ENCODE results near the gene KLF1. TPM values are rescaled to one million over a fixed set of nuclear protein-coding genes. Genes with fewer than 3 reads are reported as not detected.
"Not testable (repeated sequence)": the region's sequence is repeated elsewhere in the genome, so short reads cannot be mapped to it uniquely, and the experiment has no call there.

The KLF1 gene
- total RNA-seq, 2 donors from 2014 or later = 0.26 TPM; not detected in 1

DNA sequence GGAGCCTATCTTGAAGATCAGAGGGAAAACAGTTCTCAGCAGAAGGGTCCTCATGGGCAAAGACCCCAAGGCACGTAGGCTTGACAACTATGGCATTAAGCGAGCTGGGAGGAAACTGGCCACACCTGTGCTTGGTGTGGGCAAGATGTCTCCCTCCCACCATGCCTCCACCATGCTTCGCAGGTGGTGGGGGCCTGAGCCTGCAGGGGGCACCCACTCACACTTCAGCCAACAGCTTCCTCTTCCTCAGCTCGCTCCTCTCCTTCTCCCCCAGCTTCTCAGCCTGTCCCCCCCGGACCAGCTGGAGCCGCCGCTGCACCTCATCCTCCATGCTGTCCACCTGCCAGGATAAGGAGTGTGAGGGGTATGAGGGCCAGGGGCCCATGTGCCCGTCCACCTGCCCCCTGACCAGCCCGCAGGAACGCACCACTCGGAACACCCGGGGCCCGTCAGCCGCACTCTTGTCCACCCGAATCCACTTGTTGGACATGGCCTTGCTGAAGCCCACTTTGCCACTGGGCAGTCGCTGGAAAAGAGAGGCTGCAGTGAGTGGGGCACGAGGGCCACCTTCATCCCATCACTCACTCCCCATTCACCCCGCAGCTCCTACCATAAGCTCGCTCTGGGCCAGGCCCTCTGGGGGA lies 43.1 kb upstream of the KLF1 start:
- no peak for TF ChIP-seq CTCF (IDR thresholded peaks at IDR 0.05)
- Histone ChIP-seq H3K4me3 (no peak overlapping the region), H3K27ac (no peak overlapping the region), H3K4me1 (peaks cover 3 to 12% of the 10 kb centered on the region in 2 donors), H3K9me3 (no peaks in the 10 kb centered on the region), H3K27me3 (no peaks in the 10 kb centered on the region), H3K36me3 (peaks cover 54% of the 10 kb centered on the region)
- DNase-seq (ENCODE audit: low spot score) = no peak

GRCh38 chr19:12924621-12925310 lies 37.8 kb upstream of the KLF1 start:
- Histone ChIP-seq H3K4me3 (no peak overlapping the region), H3K36me3 (peaks cover 72% of the 10 kb centered on the region), H3K27me3 (no peaks in the 10 kb centered on the region), H3K27ac (no peak overlapping the region), H3K4me1 (no peaks in the 10 kb centered on the region), H3K9me3 (no peaks in the 10 kb centered on the region)
- no peak for DNase-seq (ENCODE audit: low spot score)
- no peak for TF ChIP-seq CTCF (IDR thresholded peaks at IDR 0.05)

GRCh38 chr19:12922959-12923358 lies 36.0 kb upstream of the KLF1 start:
- no peak for TF ChIP-seq CTCF (IDR thresholded peaks at IDR 0.05)
- peaks cover 56% of the 10 kb centered on the region for H3K36me3 ChIP-seq
- H3K4me3 ChIP-seq = no peak overlapping the region
- no peaks in the 10 kb centered on the region for H3K27me3 ChIP-seq
- H3K4me1 ChIP-seq = peaks cover 0 to 3% of the 10 kb centered on the region in 2 donors
- H3K27ac ChIP-seq = no peak overlapping the region
- DNase-seq (ENCODE audit: low spot score) = no peak
- H3K9me3 ChIP-seq = no peaks in the 10 kb centered on the region

DNA sequence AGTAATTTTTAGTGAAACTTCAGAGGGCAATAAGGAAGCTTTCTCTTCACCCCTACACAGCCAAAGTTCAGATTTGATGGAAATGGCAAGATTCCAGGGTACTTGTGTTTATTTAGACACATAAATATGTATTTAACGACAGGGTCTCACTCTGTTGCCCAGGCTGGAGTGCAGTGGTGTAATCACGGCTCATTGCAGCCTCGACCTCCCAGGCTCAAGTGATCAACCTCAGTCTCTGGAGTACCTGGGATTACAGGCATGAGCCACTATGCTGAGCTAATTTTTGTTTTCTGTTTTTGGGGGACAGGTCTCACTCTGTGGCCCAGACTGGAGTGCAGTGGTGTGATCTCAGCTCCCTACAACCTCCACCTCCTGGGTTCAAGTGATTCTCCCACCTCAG lies 34.0 kb upstream of the KLF1 start:
- Histone ChIP-seq H3K4me1 (peaks cover 0 to 3% of the 10 kb centered on the region in 2 donors), H3K27me3 (no peaks in the 10 kb centered on the region), H3K4me3 (no peak overlapping the region), H3K36me3 (peaks cover 37% of the 10 kb centered on the region), H3K9me3 (no peaks in the 10 kb centered on the region), H3K27ac (no peak overlapping the region)
- no peak for TF ChIP-seq CTCF (IDR thresholded peaks at IDR 0.05)
- no peak for DNase-seq (ENCODE audit: low spot score)

DNA sequence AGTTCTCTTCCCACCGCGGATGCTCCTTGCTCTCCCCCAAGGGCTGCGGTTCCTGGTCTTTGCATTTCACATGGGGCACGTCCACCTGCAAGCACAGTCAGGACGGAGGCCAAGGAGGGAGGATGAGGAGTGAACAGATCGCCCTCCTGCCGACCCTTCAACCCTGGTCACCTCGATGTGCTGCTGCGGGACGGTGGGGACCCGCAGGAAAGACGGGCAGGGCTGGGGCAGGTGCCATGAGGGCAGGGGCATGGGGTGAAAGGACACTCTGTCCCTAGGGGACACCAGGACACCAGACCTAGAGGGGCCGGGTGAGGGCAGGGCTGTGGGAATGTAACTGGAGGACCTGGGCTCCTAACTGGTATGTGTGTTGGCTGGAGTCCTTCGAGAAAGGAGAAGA lies 31.3 kb upstream of the KLF1 start:
- peaks cover 0 to 14% of the 10 kb centered on the region in 2 donors for H3K4me1 ChIP-seq
- H3K9me3 ChIP-seq = no peaks in the 10 kb centered on the region
- H3K4me3 ChIP-seq = no peak overlapping the region
- H3K27ac ChIP-seq = no peak overlapping the region
- no peak for TF ChIP-seq CTCF (IDR thresholded peaks at IDR 0.05)
- no peaks in the 10 kb centered on the region for H3K27me3 ChIP-seq
- peaks cover 11% of the 10 kb centered on the region for H3K36me3 ChIP-seq
- DNase-seq (ENCODE audit: low spot score) = no peak

GRCh38 chr19:12915860-12916259 lies 28.9 kb upstream of the KLF1 start:
- H3K4me1 ChIP-seq = peaks cover 0 to 26% of the 10 kb centered on the region in 2 donors
- not testable (repeated sequence) for H3K27me3 ChIP-seq; DNase-seq (ENCODE audit: low spot score); H3K9me3 ChIP-seq; H3K27ac ChIP-seq; H3K36me3 ChIP-seq; H3K4me3 ChIP-seq
